PFSK-1 (cell line): Measurements from ENCODE around the gene MYOF.

Experiments
- POLR2AphosphoS5 ChIP-seq: IDR thresholded peaks from 2 replicates; pipeline ENCODE4 v1.6.1; 2012; ENCODE audit warnings: low read depth, mild to moderate bottlenecking, control low read depth, low read length, moderate library complexity
- REST ChIP-seq, 2 experiments: IDR thresholded peaks; 2 replicates each; pipeline versions ENCODE4 v1.6.1 to v1.8.0; 2011 to 2012; ENCODE audit warnings: low read depth in 2 of 2, low read length in 2 of 2, control low read depth in 1 of 2, inconsistent platforms in 1 of 2, mild to moderate bottlenecking in 1 of 2, moderate library complexity in 1 of 2; ENCODE audit not compliant: insufficient read depth in 1 of 2
- SIN3A ChIP-seq: IDR thresholded peaks from 2 replicates; pipeline ENCODE4 v1.6.1; 2012; ENCODE audit warnings: mild to moderate bottlenecking, low read length, moderate library complexity, borderline replicate concordance; ENCODE audit not compliant: insufficient read depth
- TAF1 ChIP-seq: IDR thresholded peaks from 2 replicates; pipeline ENCODE4 v1.6.1; 2012; ENCODE audit warnings: low read length, control low read depth, borderline replicate concordance; ENCODE audit not compliant: insufficient read depth

- no peak for TF ChIP-seq TAF1
- TF ChIP-seq REST (IDR thresholded peaks at IDR 0.05; ENCODE audit: insufficient read depth in 1 of 2, low read depth in 2 of 2, low read length in 2 of 2): no peak
- no peak for TF ChIP-seq POLR2AphosphoS5
- TF ChIP-seq SIN3A: no peak
Measured at GRCh38 chr10:93271347-93271746, 210.8 kb downstream of the MYOF start.
